NCI-H748 treated with DMSO at 0.1 percent for 48 hours (cell line): ENCODE measurements around the gene CYP2B6.
"Not testable (repeated sequence)": the region's sequence is repeated elsewhere in the genome, so short reads cannot be mapped to it uniquely, and the experiment has no call there.

Source experiments
- DNase-seq: peaks from one replicate; lab custom pipeline; 2025; lab: John Stamatoyannopoulos, UW

Gene CYP2B6

GRCh38 chr19:41031916-41032315, 40.8 kb downstream of the CYP2B6 start:
- DNase-seq = no peak

- DNase-seq = not testable (repeated sequence)
Observed at GRCh38 chr19:41033324-41033723, 42.2 kb downstream of the CYP2B6 start.

- DNase-seq = no peak
Observed at GRCh38 chr19:41039806-41040205, 48.7 kb downstream of the CYP2B6 start.

GRCh38 chr19:41045095-41045494, 54.0 kb downstream of the CYP2B6 start:
- DNase-seq = not testable (repeated sequence)

GRCh38 chr19:41050426-41050825, 59.3 kb downstream of the CYP2B6 start:
- DNase-seq = no peak

- DNase-seq = not testable (repeated sequence)
Observed at GRCh38 chr19:41052162-41052561, 61.1 kb downstream of the CYP2B6 start.

GRCh38 chr19:41053331-41053730, 62.2 kb downstream of the CYP2B6 start:
- DNase-seq = not testable (repeated sequence)

- no peak for DNase-seq
Observed at GRCh38 chr19:41064974-41065569, 74.0 kb downstream of the CYP2B6 start.
